Mesendoderm (in vitro differentiated cells): Measurements from ENCODE around the gene OSGEPL1.
"Not testable (repeated sequence)": the region's sequence is repeated elsewhere in the genome, so short reads cannot be mapped to it uniquely, and the experiment has no call there.

Experiments used
- DNase-seq: peaks from one replicate; pipeline ENCODE4 v3.0.0; 2013
- H2AK5ac ChIP-seq: 2 replicates; pipeline ENCODE4 v1.6.1; 2013; ENCODE audit warnings: low read length, inconsistent platforms
- H2BK120ac ChIP-seq: 2 replicates; pipeline ENCODE4 v1.6.1; 2013; ENCODE audit warnings: low read depth, mild to moderate bottlenecking, low read length, moderate library complexity, mixed read lengths
- H2BK15ac ChIP-seq: replicated peaks from 2 replicates; pipeline ENCODE4 v1.6.1; 2013; ENCODE audit warnings: low read depth, mild to moderate bottlenecking, moderate library complexity
- H2BK5ac ChIP-seq: 2 replicates; pipeline ENCODE4 v1.6.1; 2013; ENCODE audit warnings: low read length, inconsistent platforms
- H3K18ac ChIP-seq: 2 replicates; pipeline ENCODE4 v1.6.1; 2013; ENCODE audit warnings: mild to moderate bottlenecking, low read length, mixed read lengths
- H3K23ac ChIP-seq: one replicate; pipeline ENCODE4 v1.6.1; 2013; ENCODE audit warnings: low read length
- H3K27ac ChIP-seq: 2 replicates; pipeline ENCODE4 v1.5.1; 2013; ENCODE audit warnings: low read depth, mild to moderate bottlenecking, inconsistent platforms, low read length, moderate library complexity
- H3K27me3 ChIP-seq: 2 replicates; pipeline ENCODE4 v1.6.1; 2013; ENCODE audit warnings: low read length, control low read depth, mild to moderate bottlenecking, inconsistent platforms; ENCODE audit not compliant: insufficient read depth, poor library complexity
- H3K36me3 ChIP-seq: 2 replicates; pipeline ENCODE4 v1.6.1; 2013; ENCODE audit warnings: low read length, inconsistent platforms; ENCODE audit not compliant: control insufficient read depth, insufficient read depth
- H3K4ac ChIP-seq: one replicate; pipeline ENCODE4 v1.6.1; 2013; ENCODE audit warnings: low read depth, mild to moderate bottlenecking, low read length, moderate library complexity
- H3K4me1 ChIP-seq: 2 replicates; pipeline ENCODE4 v1.6.1; 2013; ENCODE audit warnings: low read depth, low read length, inconsistent platforms; ENCODE audit not compliant: control insufficient read depth
- H3K4me2 ChIP-seq: 2 replicates; pipeline ENCODE4 v1.6.1; 2013; ENCODE audit warnings: low read length
- H3K4me3 ChIP-seq: 2 replicates; pipeline ENCODE4 v1.5.1; 2013; ENCODE audit warnings: mild to moderate bottlenecking, low read length
- H3K56ac ChIP-seq: one replicate; pipeline ENCODE4 v1.6.1; 2013; ENCODE audit warnings: low read length
- H3K79me1 ChIP-seq: 2 replicates; pipeline ENCODE4 v1.6.1; 2013; ENCODE audit warnings: low read length, inconsistent platforms
- H3K79me2 ChIP-seq: 2 replicates; pipeline ENCODE4 v1.6.1; 2013; ENCODE audit warnings: mild to moderate bottlenecking, low read length; ENCODE audit not compliant: control insufficient read depth, insufficient read depth
- H3K9ac ChIP-seq: 2 replicates; pipeline ENCODE4 v1.6.1; 2013; ENCODE audit warnings: low read length, inconsistent platforms
- H4K5ac ChIP-seq: one replicate; pipeline ENCODE4 v1.6.1; 2013; ENCODE audit warnings: low read length
- H4K8ac ChIP-seq: one replicate; pipeline ENCODE4 v1.6.1; 2013; ENCODE audit warnings: low read depth, mild to moderate bottlenecking, control low read depth, low read length, moderate library complexity
- WGBS: extraction: QIAGEN DNeasy Blood & Tissue Kit; methylation state at CpG from one replicate; pipeline ENCODE4 v1.1.7; 2013; ENCODE audit warnings: low lambda C conversion rate, missing lambda C conversion rate; ENCODE audit not compliant: insufficient coverage; ENCODE audit errors: extremely low coverage; 5-methylcytosine and 5-hydroxymethylcytosine counted together

The OSGEPL1 gene

DNA sequence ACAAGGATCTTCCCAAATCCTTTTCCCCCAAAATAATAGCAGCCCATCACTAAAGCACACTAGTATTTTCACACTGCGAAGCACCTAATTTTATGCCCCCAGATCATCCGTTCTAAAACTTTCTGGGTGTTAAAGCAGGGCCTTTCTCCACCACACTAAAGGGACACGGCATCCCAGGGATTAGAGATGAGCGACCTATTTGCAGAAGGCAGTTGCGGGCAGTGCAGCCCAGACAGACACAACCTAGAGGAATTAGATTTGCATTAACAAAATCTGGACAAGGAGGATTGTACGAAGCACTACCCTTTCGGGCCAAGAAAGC is 402 bp downstream of the OSGEPL1 start:
- peak overlapping the region; percentile 70 for H3K4me3 ChIP-seq
- no peaks in the 10 kb centered on the region for H3K79me2 ChIP-seq
- peak overlapping the region; percentile 77 for H3K27ac ChIP-seq
- H3K9ac ChIP-seq, result peak overlapping the region; percentile 92
- H3K79me1 ChIP-seq, result no peaks in the 10 kb centered on the region
- H2BK120ac ChIP-seq, result no peak overlapping the region
- H2BK5ac ChIP-seq, result peak overlapping the region; percentile 43
- H4K5ac ChIP-seq, result peak overlapping the region; percentile 36
- no peak overlapping the region for H2AK5ac ChIP-seq
- H3K18ac ChIP-seq, result peak overlapping the region; percentile 60
- H3K23ac ChIP-seq, result peak overlapping the region; percentile 24
- WGBS, result no CpG with 5 or more reads among the region's 7 CpGs
- DNase-seq, result no peak
- H3K27me3 ChIP-seq, result no peaks in the 10 kb centered on the region
- no peak overlapping the region for H4K8ac ChIP-seq
- no peaks in the 10 kb centered on the region for H3K4me1 ChIP-seq
- H2BK15ac ChIP-seq, result no peak overlapping the region
- peak overlapping the region; percentile 65 for H3K4me2 ChIP-seq
- H3K4ac ChIP-seq, result peak overlapping the region; percentile 79
- peak overlapping the region; percentile 96 for H3K56ac ChIP-seq
- no peaks in the 10 kb centered on the region for H3K36me3 ChIP-seq

DNA sequence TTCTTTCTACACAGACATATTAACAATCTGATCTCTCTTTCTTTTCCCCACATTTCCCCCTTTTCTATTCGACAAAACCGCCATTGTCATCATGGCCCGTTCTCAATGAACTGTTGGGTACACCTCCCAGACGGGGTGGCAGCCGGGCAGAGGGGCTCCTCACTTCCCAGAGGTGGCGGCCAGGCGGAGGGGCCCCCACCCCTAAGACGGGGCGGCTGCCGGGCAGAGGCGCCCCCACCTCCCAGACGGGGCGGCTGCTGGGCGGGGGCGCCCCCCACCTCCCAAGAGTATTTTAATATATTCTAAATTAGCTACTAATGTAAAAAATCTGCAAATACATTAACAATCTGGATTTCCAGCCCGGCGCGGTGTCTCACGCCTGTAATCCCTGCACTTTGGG is 2.4 kb downstream of the OSGEPL1 start:
- not testable (repeated sequence) for H3K9ac ChIP-seq, H3K4me3 ChIP-seq, H3K27me3 ChIP-seq, H3K79me2 ChIP-seq, H3K36me3 ChIP-seq, H4K5ac ChIP-seq, H3K27ac ChIP-seq, H2BK5ac ChIP-seq, H2BK120ac ChIP-seq, H3K23ac ChIP-seq, H2BK15ac ChIP-seq, H2AK5ac ChIP-seq, H3K4me2 ChIP-seq, H4K8ac ChIP-seq, DNase-seq, H3K56ac ChIP-seq, H3K4me1 ChIP-seq, H3K18ac ChIP-seq, H3K4ac ChIP-seq, H3K79me1 ChIP-seq
- no CpG with 5 or more reads among the region's 19 CpGs for WGBS

DNA sequence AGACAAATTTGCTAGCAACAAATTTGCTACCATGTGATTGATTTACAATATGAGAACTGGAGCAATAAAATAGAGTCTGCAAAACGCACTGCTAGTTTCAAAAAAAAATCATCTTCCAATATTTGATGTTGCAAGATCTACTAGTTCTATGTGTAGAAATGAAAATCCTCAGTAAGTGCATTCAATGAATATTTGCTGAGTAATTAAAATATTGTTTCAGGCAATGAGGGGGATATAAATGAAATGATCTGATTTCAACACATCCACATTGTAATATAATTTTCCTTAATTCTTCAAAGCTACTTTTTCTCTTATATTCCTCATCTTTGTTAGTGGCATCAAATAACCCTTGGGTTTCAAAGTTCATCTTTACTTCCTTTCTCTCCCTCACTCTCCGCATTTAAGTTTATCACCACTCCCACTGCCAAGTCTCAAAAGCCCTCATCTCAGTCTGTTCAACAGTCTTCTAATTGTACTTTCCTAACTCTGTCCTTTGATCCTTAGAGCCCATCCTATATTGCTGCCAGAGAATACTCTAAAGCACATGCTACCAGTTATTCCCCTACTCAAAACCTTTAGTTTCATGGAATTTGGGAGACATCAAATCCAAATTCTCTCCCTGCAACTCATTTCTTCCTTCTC is 6.2 kb downstream of the OSGEPL1 start:
- no peak overlapping the region for H3K23ac ChIP-seq
- no peaks in the 10 kb centered on the region for H3K27me3 ChIP-seq
- no peak overlapping the region for H2AK5ac ChIP-seq
- H3K79me1 ChIP-seq, result no peaks in the 10 kb centered on the region
- no peak overlapping the region for H3K9ac ChIP-seq
- no peak overlapping the region for H3K4ac ChIP-seq
- no peak overlapping the region for H3K18ac ChIP-seq
- WGBS, result no CpG with 5 or more reads among the region's 2 CpGs
- no peak overlapping the region for H4K5ac ChIP-seq
- H4K8ac ChIP-seq, result no peak overlapping the region
- no peak overlapping the region for H3K56ac ChIP-seq
- no peak overlapping the region for H2BK120ac ChIP-seq
- H2BK15ac ChIP-seq, result no peak overlapping the region
- H3K36me3 ChIP-seq, result no peaks in the 10 kb centered on the region
- no peak overlapping the region for H3K4me3 ChIP-seq
- no peak overlapping the region for H3K4me2 ChIP-seq
- no peaks in the 10 kb centered on the region for H3K79me2 ChIP-seq
- no peaks in the 10 kb centered on the region for H3K4me1 ChIP-seq
- H3K27ac ChIP-seq, result no peak overlapping the region
- DNase-seq, result no peak
- H2BK5ac ChIP-seq, result no peak overlapping the region

DNA sequence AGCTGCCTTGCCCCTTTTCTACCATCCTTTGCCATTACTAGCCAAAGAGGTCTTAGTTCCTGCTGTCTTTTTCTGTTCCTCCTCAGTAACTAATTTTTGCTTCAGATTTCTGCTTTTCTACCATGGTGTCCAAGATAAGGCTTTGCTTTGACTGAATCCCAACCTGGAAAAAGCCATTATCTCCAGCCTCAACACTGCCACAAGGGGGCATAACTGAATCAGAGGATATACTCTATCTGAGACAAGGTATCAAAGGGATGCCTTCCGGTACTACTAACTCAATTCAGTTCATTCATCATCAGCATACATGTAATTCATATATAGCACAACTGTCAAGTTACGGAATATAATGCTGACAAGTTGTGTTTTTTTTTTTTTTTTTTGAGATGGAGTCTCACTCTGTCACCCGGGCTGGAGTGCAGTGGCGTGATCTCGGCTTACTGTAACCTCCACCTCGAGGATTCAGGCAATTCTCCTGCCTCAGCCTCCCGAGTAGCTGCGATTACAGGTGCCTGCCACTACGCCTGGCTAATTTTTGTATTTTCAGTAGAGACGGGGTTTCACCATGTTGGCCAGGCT is 11.4 kb downstream of the OSGEPL1 start:
- H2BK5ac ChIP-seq, result no peak overlapping the region

DNA sequence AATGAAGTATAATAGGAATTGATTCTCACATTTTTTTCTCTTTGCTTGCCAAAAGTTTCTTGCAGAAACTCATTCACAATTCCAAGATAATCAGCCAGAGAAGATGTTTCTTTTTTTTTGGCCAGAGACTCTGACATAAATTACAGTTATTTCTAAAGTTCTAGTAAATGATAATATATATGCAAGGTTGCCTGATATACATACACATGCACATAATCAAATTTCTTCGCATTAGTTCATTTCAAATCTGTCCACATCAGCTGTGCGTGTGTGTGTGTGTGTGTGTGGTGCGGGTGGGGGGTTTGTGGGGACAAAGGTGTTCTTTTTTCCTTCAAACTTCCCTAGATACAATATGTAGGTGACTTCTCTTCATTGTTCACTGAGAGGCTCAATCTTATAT is 33.2 kb downstream of the OSGEPL1 start:
- Histone ChIP-seq H2AK5ac (no peak overlapping the region), H3K18ac (no peak overlapping the region), H4K5ac (no peak overlapping the region), H2BK120ac (no peak overlapping the region), H3K79me1 (no peaks in the 10 kb centered on the region), H3K9ac (no peak overlapping the region), H3K4me2 (no peak overlapping the region), H4K8ac (no peak overlapping the region), H3K27ac (no peak overlapping the region), H3K27me3 (no peaks in the 10 kb centered on the region), H3K4me3 (no peak overlapping the region), H2BK15ac (no peak overlapping the region), H3K56ac (no peak overlapping the region), H3K36me3 (no peaks in the 10 kb centered on the region), H2BK5ac (no peak overlapping the region), H3K23ac (no peak overlapping the region), H3K4me1 (no peaks in the 10 kb centered on the region), H3K79me2 (no peaks in the 10 kb centered on the region), H3K4ac (no peak overlapping the region)
- WGBS, result no CpG with 5 or more reads among the region's 3 CpGs
- no peak for DNase-seq

More for the DNA sequence above, 11.4 kb downstream of the OSGEPL1 start:
- WGBS, result no CpG with 5 or more reads among the region's 10 CpGs
- Histone ChIP-seq H2BK15ac (no peak overlapping the region), H3K79me2 (no peaks in the 10 kb centered on the region), H3K79me1 (no peaks in the 10 kb centered on the region), H3K36me3 (no peaks in the 10 kb centered on the region), H3K4me3 (no peak overlapping the region), H3K27ac (no peak overlapping the region), H3K4me2 (no peak overlapping the region), H3K18ac (no peak overlapping the region), H3K27me3 (no peaks in the 10 kb centered on the region), H3K4me1 (no peaks in the 10 kb centered on the region), H2AK5ac (no peak overlapping the region), H4K8ac (no peak overlapping the region), H4K5ac (no peak overlapping the region), H2BK120ac (no peak overlapping the region), H3K4ac (no peak overlapping the region), H3K9ac (no peak overlapping the region), H3K56ac (no peak overlapping the region), H3K23ac (no peak overlapping the region)
- peak; percentile 57 for DNase-seq

DNA sequence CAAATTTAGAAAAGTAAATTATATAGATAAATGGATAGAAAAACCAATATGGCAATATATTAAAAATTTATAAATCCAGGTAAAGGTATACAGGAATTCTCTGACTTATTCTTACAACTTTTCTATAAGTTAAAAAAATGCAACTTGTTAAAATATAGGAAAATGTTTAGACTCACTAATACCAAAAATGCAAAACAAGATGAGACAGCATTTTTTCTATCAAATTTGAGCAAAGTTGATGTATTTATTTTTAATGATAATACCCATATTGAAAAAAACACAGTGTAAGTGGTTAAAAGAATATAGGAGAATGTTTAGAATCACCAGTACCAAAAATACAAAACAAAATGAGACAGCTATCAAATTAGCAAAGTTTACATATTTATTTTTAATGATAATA is 35.7 kb downstream of the OSGEPL1 start:
- Histone ChIP-seq H3K9ac (no peak overlapping the region), H3K4me1 (no peaks in the 10 kb centered on the region), H4K5ac (no peak overlapping the region), H3K18ac (no peak overlapping the region), H2BK5ac (no peak overlapping the region), H3K79me1 (no peaks in the 10 kb centered on the region), H3K23ac (no peak overlapping the region), H2BK120ac (no peak overlapping the region), H3K4me2 (no peak overlapping the region), H4K8ac (no peak overlapping the region), H3K27ac (no peak overlapping the region), H3K4ac (no peak overlapping the region), H3K79me2 (no peaks in the 10 kb centered on the region), H3K27me3 (no peaks in the 10 kb centered on the region), H3K56ac (no peak overlapping the region), H2BK15ac (no peak overlapping the region), H2AK5ac (no peak overlapping the region), H3K4me3 (no peak overlapping the region), H3K36me3 (no peaks in the 10 kb centered on the region)
- DNase-seq, result no peak
